Activated CD4-positive, alpha-beta T cell treated with anti-CD3 and anti-CD28 coated beads for 36 hours (primary cell): ENCODE data around the gene MBNL2. TPM values are rescaled to one million over a fixed set of nuclear protein-coding genes. Genes with fewer than 3 reads are reported as not detected.

Source experiments
- ATAC-seq: fragments of 200-7000 bp; cut with Tn5 transposase; one replicate; pipeline ENCODE4 v1.10.0; 2021; ENCODE audit warnings: mild to moderate bottlenecking, moderate library complexity
- CTCF ChIA-PET: fragments of 350-600 bp; sonication (Branson Sonifier 250); formaldehyde crosslinking; loops from one replicate; lab custom pipeline; 2021; ENCODE audit warnings: antibody characterized with exemption; lab: Charles Lee
- POLR2A ChIA-PET: fragments of 350-600 bp; sonication (Branson Sonifier 250); formaldehyde crosslinking; loops from one replicate; lab custom pipeline; 2021; ENCODE audit warnings: antibody characterized with exemption, inconsistent platforms; lab: Charles Lee
- DNase-seq: peaks from one replicate; pipeline ENCODE4 v3.0.0-alpha.2; 2020
- H3K27ac Mint-ChIP-seq: one replicate; pipeline ENCODE4 v1.8.0; 2021; ENCODE audit warnings: mixed read lengths
- H3K27me3 Mint-ChIP-seq: one replicate; pipeline ENCODE4 v1.8.0; 2021; ENCODE audit warnings: mixed read lengths
- H3K36me3 Mint-ChIP-seq: one replicate; pipeline ENCODE4 v1.8.0; 2021; ENCODE audit warnings: low read depth, mixed read lengths
- H3K4me1 Mint-ChIP-seq: one replicate; pipeline ENCODE4 v1.8.0; 2021; ENCODE audit warnings: mixed read lengths
- H3K4me3 Mint-ChIP-seq: one replicate; pipeline ENCODE4 v1.8.0; 2021; ENCODE audit warnings: mild to moderate bottlenecking, moderate library complexity, mixed read lengths
- H3K9me3 Mint-ChIP-seq: one replicate; pipeline ENCODE4 v1.8.0; 2021; ENCODE audit warnings: low read depth, mixed read lengths
- intact Hi-C, 2 experiments: fragments of 100-400 bp; cut with DNase I in 1 of 2; cut with micrococcal nuclease in 1 of 2; formaldehyde crosslinking; loops; one replicate each; pipeline versions ENCODE4 v1.14.2 to v1.15.1; 2022 to 2024; cut with DNase I, micrococcal nuclease
- total RNA-seq, 2 experiments: library from RNA; stranded (reverse); gene quantifications; one replicate each; pipeline ENCODE4 v1.2.3, GENCODE V29; 2021

MBNL2 gene
- total RNA-seq, 2 experiments from 2014 or later: 16.7 to 24.5 TPM

GRCh38 chr13:97253581-97254293 lies 31.6 kb downstream of the MBNL2 start:
- H3K9me3 Mint-ChIP-seq: peaks cover 3% of the 10 kb centered on the region
- ChIA-PET CTCF (no interaction called here), POLR2A (no interaction called here)
- intact Hi-C loops: no loop called here
- H3K36me3 Mint-ChIP-seq: peaks cover 9% of the 10 kb centered on the region
- H3K4me1 Mint-ChIP-seq: peaks cover 53% of the 10 kb centered on the region
- ATAC-seq: no peak
- no peak overlapping the region for H3K4me3 Mint-ChIP-seq
- DNase-seq: no peak
- no peak overlapping the region for H3K27ac Mint-ChIP-seq
- H3K27me3 Mint-ChIP-seq: no peaks in the 10 kb centered on the region

GRCh38 chr13:97254816-97255215 lies 32.7 kb downstream of the MBNL2 start:
- ATAC-seq (no peak), DNase-seq (no peak)
- peaks cover 3% of the 10 kb centered on the region for H3K9me3 Mint-ChIP-seq
- POLR2A ChIA-PET: no interaction called here
- intact Hi-C loops: loop anchor here (1.0 to 5.0 kb wide), 3 partner anchors 29 to 130 kb away; no protein-coding TSS in a partner anchor
- H3K4me3 Mint-ChIP-seq: no peak overlapping the region
- H3K27me3 Mint-ChIP-seq: no peaks in the 10 kb centered on the region
- H3K36me3 Mint-ChIP-seq: peaks cover 14% of the 10 kb centered on the region
- peaks cover 60% of the 10 kb centered on the region for H3K4me1 Mint-ChIP-seq
- no peak overlapping the region for H3K27ac Mint-ChIP-seq
- CTCF ChIA-PET: interaction anchor here (0.5 to 1.4 kb wide), 3 partner anchors 33 to 546 kb away, joined by 3 to 5 read pairs (median 4); partner anchors contain the start of gene MBNL2

GRCh38 chr13:97255515-97256021 lies 33.4 kb downstream of the MBNL2 start:
- ATAC-seq: peak; percentile 56

GRCh38 chr13:97256343-97256783 lies 34.2 kb downstream of the MBNL2 start:
- ChIA-PET POLR2A (no interaction called here), CTCF (interaction anchor here (1.0 kb wide), 1 partner anchor 14 kb away, joined by 3 read pairs; no protein-coding TSS in a partner anchor)
- H3K36me3 Mint-ChIP-seq: peaks cover 17% of the 10 kb centered on the region
- peaks cover 3% of the 10 kb centered on the region for H3K9me3 Mint-ChIP-seq
- H3K27me3 Mint-ChIP-seq: no peaks in the 10 kb centered on the region
- DNase-seq: peak; percentile 21
- ATAC-seq: peak; percentile 33
- intact Hi-C loops: loop anchor here (2.0 to 5.0 kb wide), 2 partner anchors 34 to 86 kb away; partner anchors contain the start of gene MBNL2 (in 1 of the 2)
- H3K4me1 Mint-ChIP-seq: peaks cover 64% of the 10 kb centered on the region
- peak overlapping the region; percentile 34 for H3K27ac Mint-ChIP-seq
- H3K4me3 Mint-ChIP-seq: no peak overlapping the region

More at GRCh38 chr13:97255515-97256021, 33.4 kb downstream of the MBNL2 start:
- POLR2A ChIA-PET: no interaction called here
- Mint-ChIP-seq H3K4me1 (peaks cover 60% of the 10 kb centered on the region), H3K36me3 (peaks cover 15% of the 10 kb centered on the region), H3K4me3 (no peak overlapping the region), H3K9me3 (peaks cover 3% of the 10 kb centered on the region), H3K27me3 (no peaks in the 10 kb centered on the region), H3K27ac (peak overlapping the region; percentile 48)
- intact Hi-C loops: loop anchor here (1.0 to 5.0 kb wide), 4 partner anchors 29 to 130 kb away; partner anchors contain the start of gene MBNL2 (in 1 of the 2)
- no peak for DNase-seq
- CTCF ChIA-PET: interaction anchor here (1.0 to 1.4 kb wide), 3 partner anchors 15 to 145 kb away, joined by 3 to 5 read pairs (median 3); partner anchors contain the start of gene MBNL2

- peak overlapping the region; percentile 67 for H3K27ac Mint-ChIP-seq
- no peak overlapping the region for H3K4me3 Mint-ChIP-seq
- peaks cover 3% of the 10 kb centered on the region for H3K9me3 Mint-ChIP-seq
- H3K27me3 Mint-ChIP-seq: no peaks in the 10 kb centered on the region
- CTCF ChIA-PET: interaction anchor here (0.7 to 0.8 kb wide), 3 partner anchors 34 to 102 kb away, joined by 3 read pairs; no protein-coding TSS in a partner anchor
- peaks cover 73% of the 10 kb centered on the region for H3K4me1 Mint-ChIP-seq
- peaks cover 17% of the 10 kb centered on the region for H3K36me3 Mint-ChIP-seq
- DNase-seq (no peak), ATAC-seq (no peak)
- POLR2A ChIA-PET: no interaction called here
- intact Hi-C loops: loop anchor here (2.0 to 5.0 kb wide), 2 partner anchors 34 to 85 kb away; partner anchors contain the start of gene MBNL2 (in 1 of the 2)
Measured at GRCh38 chr13:97257228-97257755, 35.2 kb downstream of the MBNL2 start.

GRCh38 chr13:97257800-97258799 lies 36.0 kb downstream of the MBNL2 start:
- ATAC-seq (peak; percentile 45), DNase-seq (peak; percentile 27)
- H3K27me3 Mint-ChIP-seq: no peaks in the 10 kb centered on the region
- peak overlapping the region; percentile 76 for H3K27ac Mint-ChIP-seq
- peak overlapping the region; percentile 7 for H3K4me3 Mint-ChIP-seq
- CTCF ChIA-PET: interaction anchor here (0.7 to 0.8 kb wide), 2 partner anchors 35 to 97 kb away, joined by 3 read pairs; no protein-coding TSS in a partner anchor
- H3K36me3 Mint-ChIP-seq: peaks cover 17% of the 10 kb centered on the region
- POLR2A ChIA-PET: interaction anchor here (0.7 kb wide), 1 partner anchor 48 kb away, joined by 4 read pairs; no protein-coding TSS in a partner anchor
- intact Hi-C loops: loop anchor here (1.0 to 5.0 kb wide), 6 partner anchors 32 to 132 kb away; partner anchors contain the start of gene MBNL2 (in 1 of the 2)
- H3K9me3 Mint-ChIP-seq: peaks cover 3% of the 10 kb centered on the region
- peaks cover 78% of the 10 kb centered on the region for H3K4me1 Mint-ChIP-seq

- Mint-ChIP-seq H3K27me3 (no peaks in the 10 kb centered on the region), H3K27ac (peak overlapping the region; percentile 76), H3K9me3 (peaks cover 3% of the 10 kb centered on the region), H3K4me3 (no peak overlapping the region), H3K36me3 (peaks cover 17% of the 10 kb centered on the region), H3K4me1 (peaks cover 79% of the 10 kb centered on the region)
- ChIA-PET CTCF (no interaction called here), POLR2A (interaction anchor here (0.5 kb wide), 1 partner anchor 75 kb away, joined by 3 read pairs; no protein-coding TSS in a partner anchor)
- DNase-seq (no peak), ATAC-seq (no peak)
- intact Hi-C loops: loop anchor here (1.0 to 5.0 kb wide), 5 partner anchors 32 to 132 kb away; no protein-coding TSS in a partner anchor
Measured at GRCh38 chr13:97258801-97259200, 36.7 kb downstream of the MBNL2 start.

GRCh38 chr13:97259410-97259797 lies 37.3 kb downstream of the MBNL2 start:
- peaks cover 79% of the 10 kb centered on the region for H3K4me1 Mint-ChIP-seq
- POLR2A ChIA-PET: no interaction called here
- intact Hi-C loops: loop anchor here (2.0 to 5.0 kb wide), 2 partner anchors 35 to 83 kb away; no protein-coding TSS in a partner anchor

GRCh38 chr13:97259798-97260714 lies 37.9 kb downstream of the MBNL2 start:
- intact Hi-C loops: loop anchor here (2.0 to 5.0 kb wide), 2 partner anchors 35 to 82 kb away; no protein-coding TSS in a partner anchor
- ChIA-PET POLR2A (no interaction called here), CTCF (no interaction called here)
- Mint-ChIP-seq H3K27ac (peak overlapping the region; percentile 49), H3K36me3 (peaks cover 17% of the 10 kb centered on the region), H3K4me3 (no peak overlapping the region), H3K9me3 (peaks cover 3% of the 10 kb centered on the region), H3K27me3 (no peaks in the 10 kb centered on the region), H3K4me1 (peaks cover 76% of the 10 kb centered on the region)
- no peak for ATAC-seq
- DNase-seq: no peak

More at GRCh38 chr13:97259410-97259797, 37.3 kb downstream of the MBNL2 start:
- CTCF ChIA-PET: no interaction called here
- Mint-ChIP-seq H3K27me3 (no peaks in the 10 kb centered on the region), H3K27ac (peak overlapping the region; percentile 49), H3K36me3 (peaks cover 17% of the 10 kb centered on the region), H3K9me3 (peaks cover 3% of the 10 kb centered on the region), H3K4me3 (no peak overlapping the region)
- DNase-seq (no peak), ATAC-seq (no peak)
